NCI-H1092 treated with DMSO at 0.1 percent for 48 hours (cell line): ENCODE measurements around the gene HS3ST6.
A peak's percentile ranks its signal among the peaks of the same experiment; 100 is the strongest.
"Not testable (repeated sequence)": the region's sequence is repeated elsewhere in the genome, so short reads cannot be mapped to it uniquely, and the experiment has no call there.

Source experiments
- DNase-seq: peaks from one replicate; lab custom pipeline; 2025; lab: John Stamatoyannopoulos, UW

HS3ST6 gene

GRCh38 chr16:1926271-1926670 is 8.1 kb upstream of the HS3ST6 start:
- no peak for DNase-seq

GRCh38 chr16:1924095-1924494 is 5.9 kb upstream of the HS3ST6 start:
- no peak for DNase-seq

- DNase-seq: no peak
These were observed 5.3 kb upstream of the HS3ST6 start for GRCh38 chr16:1923299-1924034.

GRCh38 chr16:1922357-1922756 is 4.1 kb upstream of the HS3ST6 start:
- no peak for DNase-seq

GRCh38 chr16:1920727-1921171 is 2.5 kb upstream of the HS3ST6 start:
- no peak for DNase-seq

GRCh38 chr16:1920122-1920521 is 1.9 kb upstream of the HS3ST6 start:
- not testable (repeated sequence) for DNase-seq

GRCh38 chr16:1919327-1919998 is 1.2 kb upstream of the HS3ST6 start:
- DNase-seq: no peak

GRCh38 chr16:1917665-1918350 is 407 bp downstream of the HS3ST6 start:
- DNase-seq: no peak

GRCh38 chr16:1917056-1917664 is 1.1 kb downstream of the HS3ST6 start:
- no peak for DNase-seq

GRCh38 chr16:1916640-1916990 is 1.6 kb downstream of the HS3ST6 start:
- no peak for DNase-seq

GRCh38 chr16:1915732-1916639 is 2.2 kb downstream of the HS3ST6 start:
- no peak for DNase-seq

- DNase-seq: no peak
These were observed 3.2 kb downstream of the HS3ST6 start for GRCh38 chr16:1914988-1915387.

GRCh38 chr16:1914084-1914608 is 4.1 kb downstream of the HS3ST6 start:
- DNase-seq: no peak

GRCh38 chr16:1913327-1914083 is 4.7 kb downstream of the HS3ST6 start:
- DNase-seq: peak; percentile 32

- DNase-seq: no peak
These were observed 6.0 kb downstream of the HS3ST6 start for GRCh38 chr16:1912215-1912543.

GRCh38 chr16:1911467-1912214 is 6.6 kb downstream of the HS3ST6 start:
- DNase-seq: no peak

GRCh38 chr16:1909561-1910231 is 8.5 kb downstream of the HS3ST6 start:
- DNase-seq: no peak

GRCh38 chr16:1908983-1909382 is 9.2 kb downstream of the HS3ST6 start:
- DNase-seq: no peak

- no peak for DNase-seq
These were observed 10.0 kb downstream of the HS3ST6 start for GRCh38 chr16:1908184-1908583.
